SK-N-SH treated with all-trans-retinoic acid at 6 μM for 48 hours (cell line): ENCODE results near the gene RAB1A.

Experiments used
- ATAC-seq: fragments of 200-7000 bp; cut with Tn5 transposase; 3 replicates; pipeline ENCODE4 v1.9.1; 2020; ENCODE audit warnings: mild to moderate bottlenecking, moderate library complexity
- ARNTL ChIP-seq: fragments of 450-650 bp; formaldehyde crosslinking; IDR thresholded peaks from 2 replicates; pipeline ENCODE4 v1.5.0; 2020; ENCODE audit warnings: low read depth, mild to moderate bottlenecking, moderate library complexity, borderline replicate concordance
- BACH2 ChIP-seq: fragments of 250-450 bp; sonication (Bioruptor Pico); IDR thresholded peaks from 2 replicates; pipeline ENCODE4 v1.9.0; 2021; ENCODE audit warnings: mild to moderate bottlenecking, borderline replicate concordance
- CREB5 ChIP-seq: fragments of 250-450 bp; sonication (Bioruptor Pico); IDR thresholded peaks from 2 replicates; pipeline ENCODE4 v1.5.1; 2020; ENCODE audit warnings: low read depth, mild to moderate bottlenecking, moderate library complexity
- CSDC2 ChIP-seq: fragments of 250-450 bp; sonication (Bioruptor Pico); IDR thresholded peaks from 2 replicates; pipeline ENCODE4 v1.5.0; 2020; ENCODE audit warnings: mild to moderate bottlenecking, moderate library complexity
- CSRNP3 ChIP-seq: fragments of 250-450 bp; sonication (Bioruptor Pico); IDR thresholded peaks from 2 replicates; pipeline ENCODE4 v1.5.1; 2021; ENCODE audit warnings: mild to moderate bottlenecking, moderate library complexity
- ESRRG ChIP-seq: fragments of 250-450 bp; sonication (Bioruptor Pico); IDR thresholded peaks from 2 replicates; pipeline ENCODE4 v1.6.1; 2021; ENCODE audit warnings: mild to moderate bottlenecking
- GLIS3 ChIP-seq: fragments of 250-450 bp; sonication (Bioruptor Pico); IDR thresholded peaks from 2 replicates; pipeline ENCODE4 v1.5.0; 2020; ENCODE audit warnings: mild to moderate bottlenecking, moderate library complexity
- ISL1 ChIP-seq: fragments of 250-450 bp; sonication (Bioruptor Pico); IDR thresholded peaks from 2 replicates; pipeline ENCODE4 v2.1.2; 2022; ENCODE audit warnings: mild to moderate bottlenecking, moderate library complexity
- OSR1 ChIP-seq: fragments of 250-450 bp; sonication (Bioruptor Pico); IDR thresholded peaks from 2 replicates; pipeline ENCODE4 v1.8.0; 2022; ENCODE audit warnings: moderate library complexity, mild to moderate bottlenecking, inconsistent platforms
- POU6F1 ChIP-seq: fragments of 250-450 bp; sonication (Bioruptor Pico); IDR thresholded peaks from 2 replicates; pipeline ENCODE4 v1.8.0; 2021; ENCODE audit warnings: low read depth, mild to moderate bottlenecking, moderate library complexity, borderline replicate concordance
- PPARA ChIP-seq: fragments of 250-450 bp; sonication (Bioruptor Pico); IDR thresholded peaks from 2 replicates; pipeline ENCODE4 v1.5.0; 2020; ENCODE audit warnings: mild to moderate bottlenecking, borderline replicate concordance
- RARB ChIP-seq: fragments of 250-450 bp; sonication (Bioruptor Pico); IDR thresholded peaks from 2 replicates; pipeline ENCODE4 v1.8.0; 2021; ENCODE audit warnings: mild to moderate bottlenecking, moderate library complexity
- SNAI2 ChIP-seq: fragments of 250-450 bp; sonication (Bioruptor Pico); IDR thresholded peaks from 2 replicates; pipeline ENCODE4 v1.5.0; 2020; ENCODE audit warnings: mild to moderate bottlenecking, moderate library complexity
- TCF4 ChIP-seq: fragments of 250-450 bp; sonication (Bioruptor Pico); IDR thresholded peaks from 2 replicates; pipeline ENCODE4 v1.8.0; 2021; ENCODE audit warnings: mild to moderate bottlenecking, moderate library complexity, borderline replicate concordance
- TOX ChIP-seq: fragments of 250-450 bp; sonication (Bioruptor Pico); IDR thresholded peaks from 2 replicates; pipeline ENCODE4 v1.8.0; 2021; ENCODE audit warnings: mild to moderate bottlenecking, moderate library complexity, borderline replicate concordance
- TSHZ2 ChIP-seq: fragments of 250-450 bp; sonication (Bioruptor Pico); IDR thresholded peaks from 2 replicates; pipeline ENCODE4 v1.5.0; 2020; ENCODE audit warnings: mild to moderate bottlenecking, moderate library complexity
- ZC3H10 ChIP-seq: fragments of 250-450 bp; sonication (Bioruptor Pico); IDR thresholded peaks from 2 replicates; pipeline ENCODE4 v1.5.1; 2021; ENCODE audit warnings: mild to moderate bottlenecking, moderate library complexity
- ZFP3 ChIP-seq: fragments of 250-450 bp; sonication (Bioruptor Pico); IDR thresholded peaks from 2 replicates; pipeline ENCODE4 v1.5.0; 2020; ENCODE audit warnings: mild to moderate bottlenecking, moderate library complexity
- ZNF565 ChIP-seq: fragments of 450-650 bp; formaldehyde crosslinking; conservative IDR thresholded peaks from 2 replicates; pipeline ENCODE4 v1.5.0; 2020; ENCODE audit warnings: low read depth, mild to moderate bottlenecking, moderate library complexity
- ZNF70 ChIP-seq: fragments of 450-650 bp; formaldehyde crosslinking; IDR thresholded peaks from 2 replicates; pipeline ENCODE4 v1.5.0; 2020; ENCODE audit warnings: mild to moderate bottlenecking, moderate library complexity
- ZNF8 ChIP-seq: fragments of 450-650 bp; formaldehyde crosslinking; IDR thresholded peaks from 2 replicates; pipeline ENCODE4 v1.5.0; 2020; ENCODE audit warnings: mild to moderate bottlenecking, moderate library complexity

The RAB1A gene

GRCh38 chr2:65165558-65165957, 35.7 kb upstream of the RAB1A start:
- TF ChIP-seq POU6F1 (CRISPR knock-in tag), result no peak
- no peak for TF ChIP-seq BACH2 (CRISPR knock-in tag)
- TF ChIP-seq CSDC2 (CRISPR knock-in tag), result no peak
- no peak for TF ChIP-seq ZNF565
- no peak for TF ChIP-seq ZC3H10 (CRISPR knock-in tag)
- no peak for TF ChIP-seq SNAI2 (CRISPR knock-in tag)
- no peak for TF ChIP-seq ZNF8 (CRISPR knock-in tag)
- no peak for TF ChIP-seq CSRNP3 (CRISPR knock-in tag)
- TF ChIP-seq GLIS3 (CRISPR knock-in tag), result no peak
- TF ChIP-seq CREB5, result no peak
- TF ChIP-seq RARB (CRISPR knock-in tag), result no peak
- TF ChIP-seq ESRRG (CRISPR knock-in tag), result no peak
- no peak for TF ChIP-seq TSHZ2 (CRISPR knock-in tag)
- no peak for TF ChIP-seq ARNTL (CRISPR knock-in tag)
- no peak for TF ChIP-seq OSR1
- ATAC-seq, result no peak

- ATAC-seq, result peak; percentile 36; the same call in 2 of the 3 replicates
- TF ChIP-seq POU6F1 (CRISPR knock-in tag), result no peak
- TF ChIP-seq ZNF8 (CRISPR knock-in tag), result no peak
- TF ChIP-seq ZNF70 (CRISPR knock-in tag), result no peak
- no peak for TF ChIP-seq ZNF565
- no peak for TF ChIP-seq ESRRG (CRISPR knock-in tag)
- no peak for TF ChIP-seq ISL1
- TF ChIP-seq ZC3H10 (CRISPR knock-in tag), result no peak
- TF ChIP-seq GLIS3 (CRISPR knock-in tag), result no peak
These were observed 34.6 kb upstream of the RAB1A start for GRCh38 chr2:65164426-65164891.

GRCh38 chr2:65161551-65162100, 31.7 kb upstream of the RAB1A start:
- TF ChIP-seq ZC3H10 (CRISPR knock-in tag), result no peak
- TF ChIP-seq TOX (CRISPR knock-in tag), result no peak
- TF ChIP-seq TCF4, result no peak
- no peak for TF ChIP-seq ZFP3 (CRISPR knock-in tag)
- no peak for TF ChIP-seq CSRNP3 (CRISPR knock-in tag)
- no peak for TF ChIP-seq PPARA (CRISPR knock-in tag)
- no peak for TF ChIP-seq BACH2 (CRISPR knock-in tag)
- TF ChIP-seq CREB5, result no peak
- TF ChIP-seq TSHZ2 (CRISPR knock-in tag), result no peak
- TF ChIP-seq ZNF70 (CRISPR knock-in tag), result no peak
- no peak for TF ChIP-seq ESRRG (CRISPR knock-in tag)

More at GRCh38 chr2:65161551-65162100, 31.7 kb upstream of the RAB1A start:
- ATAC-seq, result no peak
